ENCODE results near the gene WNT7A.

Gene WNT7A

DNA sequence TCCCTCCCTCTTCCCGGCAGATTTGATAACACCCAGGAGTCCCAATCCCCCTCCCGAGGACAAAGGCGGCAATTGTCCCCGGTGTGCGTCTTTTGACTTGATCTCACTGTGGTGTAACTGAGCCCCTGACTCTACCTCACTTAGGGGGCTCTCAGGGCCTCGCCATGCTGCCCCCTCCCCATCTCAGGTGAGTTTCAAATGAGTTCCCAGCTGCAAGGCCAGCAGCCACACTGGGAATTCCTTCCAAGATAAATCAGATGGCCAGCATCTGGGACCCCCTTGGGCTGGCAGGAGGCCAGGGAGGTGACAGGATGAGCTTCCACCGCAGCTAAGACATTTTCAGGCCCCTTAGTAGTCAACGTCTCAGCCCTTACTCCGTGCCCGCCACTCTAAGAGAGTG, 35.0 kb downstream of the WNT7A start:
- no peak for DNase-seq

DNA sequence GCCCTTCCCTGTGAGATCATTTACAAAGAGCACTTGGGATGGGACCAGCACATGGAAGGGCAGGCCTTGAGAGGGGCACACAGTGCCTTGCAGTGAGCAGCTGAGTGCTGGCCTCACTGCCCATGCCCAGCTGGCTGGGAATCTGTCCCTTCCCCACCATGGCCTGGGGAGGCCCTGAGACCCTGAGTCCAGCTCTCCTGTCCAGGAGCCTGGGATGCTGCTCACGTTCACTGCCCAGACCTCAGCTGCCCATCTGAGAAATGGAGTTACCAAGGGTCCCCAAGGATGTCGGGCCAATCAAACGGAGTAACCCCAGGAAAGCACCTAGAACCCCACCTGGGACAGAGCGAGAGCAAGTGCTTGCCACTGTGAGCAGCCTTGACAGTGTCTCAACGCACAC, 35.6 kb downstream of the WNT7A start:
- DNase-seq, result no peak

DNA sequence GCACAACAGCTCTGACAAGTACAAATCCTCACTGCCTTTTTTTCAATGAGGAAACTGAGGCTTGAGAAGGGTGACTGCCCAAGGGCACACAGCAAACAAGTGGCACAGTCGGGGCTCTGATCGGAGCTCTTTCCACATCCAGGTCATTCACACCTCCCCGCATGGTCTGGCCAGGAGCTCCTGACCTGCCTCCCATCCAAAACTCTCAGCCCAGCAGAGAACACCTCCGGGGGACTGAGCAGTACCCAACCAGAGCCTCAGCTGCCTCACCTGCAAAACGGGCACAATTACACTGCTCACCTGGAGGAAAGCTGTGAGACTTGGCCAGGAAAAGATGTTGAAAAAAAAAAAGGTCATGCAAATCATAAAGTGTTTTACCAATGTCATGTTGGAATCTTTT, 36.5 kb downstream of the WNT7A start:
- DNase-seq, result no peak

DNA sequence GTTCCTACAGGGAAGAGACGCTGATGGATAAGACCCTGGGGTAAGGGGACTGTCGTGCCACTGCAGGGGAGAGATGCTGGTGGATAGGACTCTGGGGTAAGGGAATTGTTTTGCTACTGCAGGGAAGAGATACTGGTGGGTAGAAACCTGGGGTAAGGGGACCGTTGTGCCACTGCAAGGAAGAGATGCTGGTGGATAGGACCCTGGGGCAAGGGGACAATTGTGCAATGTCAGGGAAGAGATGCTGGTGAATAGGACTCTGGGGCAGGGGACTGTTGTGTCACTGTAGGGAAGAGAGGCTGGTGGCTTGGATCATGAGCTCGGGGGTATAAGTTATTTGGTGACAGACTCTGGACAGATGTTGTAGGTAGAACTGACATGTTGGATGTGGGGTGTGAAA, 37.6 kb downstream of the WNT7A start:
- DNase-seq, result no peak

DNA sequence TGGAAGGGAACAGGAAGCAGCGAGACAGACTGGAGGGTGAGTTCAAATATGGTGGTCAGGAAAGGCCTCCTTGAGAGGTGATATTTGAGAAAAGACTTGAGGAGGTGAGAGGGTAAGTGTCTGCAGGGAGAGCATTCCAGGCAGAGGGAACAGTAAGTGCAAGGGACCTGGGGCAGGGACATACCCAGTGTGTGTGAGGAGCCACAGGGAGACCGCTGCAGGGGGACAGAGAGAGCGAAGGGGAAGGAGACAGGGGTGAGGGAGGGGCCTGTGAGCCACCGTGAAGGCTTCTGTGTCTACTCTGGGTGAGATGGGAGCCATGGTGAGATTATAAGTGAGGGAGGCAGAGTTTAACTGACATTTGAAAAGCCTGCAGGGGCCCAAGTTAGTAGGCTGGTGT, 38.0 kb downstream of the WNT7A start:
- DNase-seq, result no peak

DNA sequence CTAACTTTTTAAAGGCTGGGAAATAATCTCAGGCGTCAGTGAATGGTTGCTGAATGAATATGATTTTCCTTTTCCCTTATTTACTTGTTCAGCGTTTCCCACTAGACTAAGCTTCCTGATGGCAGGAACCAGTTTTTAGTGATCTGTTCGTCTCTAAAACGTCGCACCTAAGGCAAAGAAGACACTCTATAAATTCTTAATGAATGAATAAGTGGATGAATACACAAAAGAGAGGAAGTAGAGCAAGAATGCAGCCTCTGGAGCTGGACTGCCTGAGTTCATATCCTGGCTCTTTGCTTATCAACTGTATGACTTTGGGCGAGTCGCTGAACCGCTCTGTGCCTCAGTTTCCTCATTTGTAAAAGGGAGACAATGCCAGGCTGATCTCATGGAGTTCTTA, 38.7 kb downstream of the WNT7A start:
- no peak for DNase-seq

DNA sequence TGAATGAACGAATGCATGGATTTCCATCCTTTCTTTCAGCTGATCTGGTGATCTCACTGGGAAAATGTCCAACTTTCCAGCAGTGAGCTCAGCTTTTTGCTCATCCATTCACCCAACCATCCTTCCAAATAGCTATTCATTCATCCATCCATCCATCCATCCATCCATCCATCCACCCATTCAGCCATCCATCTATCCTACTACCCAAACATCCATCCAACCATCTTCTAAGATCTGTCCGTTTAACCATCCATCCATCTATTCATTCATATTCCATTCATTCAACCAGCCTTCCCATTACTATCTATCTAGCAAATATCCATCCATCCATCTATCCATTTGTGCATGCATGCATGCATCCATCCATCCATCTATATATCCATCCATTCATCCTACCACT, 39.4 kb downstream of the WNT7A start:
- no peak for DNase-seq

DNA sequence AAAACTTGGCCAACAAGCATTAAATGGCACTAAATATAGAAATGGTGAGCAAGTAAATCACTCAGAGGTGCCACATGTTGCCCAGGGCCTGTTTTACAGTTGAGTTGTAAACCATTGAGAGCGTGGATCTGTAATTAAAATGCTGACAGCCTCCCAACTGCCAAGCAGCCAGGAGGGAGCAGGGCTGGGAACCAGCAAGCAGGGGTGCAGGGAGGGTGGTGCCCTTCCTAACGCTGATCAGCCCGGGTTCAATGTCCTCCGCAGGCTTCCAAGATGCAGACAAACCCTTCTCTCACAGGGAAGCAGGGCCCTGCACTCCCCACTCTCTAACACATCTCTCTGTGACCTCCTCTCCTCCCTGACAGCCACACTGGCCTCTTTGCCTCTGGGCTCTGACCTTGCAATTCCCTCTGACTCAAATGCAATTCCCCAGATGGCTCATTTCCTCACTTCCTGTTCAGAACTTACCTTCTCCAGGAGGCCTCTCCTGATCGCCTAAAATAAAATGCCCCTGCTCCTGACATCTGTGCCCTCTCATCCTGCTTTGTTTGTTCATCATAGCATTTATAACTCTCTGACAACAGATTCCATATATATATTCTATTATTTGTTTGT, 40.0 kb downstream of the WNT7A start:
- DNase-seq, result no peak

DNA sequence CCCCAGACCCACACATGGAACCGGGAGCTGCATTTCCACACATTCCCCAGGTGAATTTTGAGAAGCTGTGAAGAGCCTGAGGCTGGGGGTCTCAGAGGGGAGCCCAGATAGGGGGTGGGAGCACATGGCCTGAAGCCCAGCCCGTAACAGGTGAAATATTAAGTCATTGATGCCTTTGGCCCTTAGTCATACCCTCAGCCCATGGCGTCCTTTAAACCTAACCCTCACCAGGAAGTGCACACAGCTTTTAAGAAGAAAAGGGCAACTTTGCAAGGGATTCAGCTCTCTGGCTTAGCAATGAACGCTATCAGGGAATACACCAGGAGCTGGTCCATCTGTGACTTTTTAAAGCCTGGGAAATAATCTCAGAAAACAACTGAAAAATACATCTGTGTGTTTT, 40.6 kb downstream of the WNT7A start:
- no peak for DNase-seq

DNA sequence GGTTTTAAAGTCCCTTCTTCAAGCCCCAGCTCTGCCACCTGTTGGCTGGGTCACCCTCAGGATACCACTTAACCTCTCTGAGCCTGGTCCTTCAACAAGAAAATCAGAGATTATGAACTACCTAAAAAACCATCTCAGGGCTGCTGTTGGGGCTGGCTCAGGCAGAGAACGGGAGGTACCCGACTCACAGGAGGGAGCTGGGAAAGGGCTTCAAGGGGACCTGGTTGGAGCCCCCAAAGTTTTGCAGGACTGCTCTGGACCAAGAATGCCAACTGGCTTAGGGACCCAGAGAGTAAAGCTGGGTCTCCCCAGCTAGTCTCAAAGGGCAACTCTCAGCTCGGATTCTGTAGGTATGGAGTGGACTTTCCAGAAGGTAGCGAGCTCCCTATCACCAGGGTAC, 41.5 kb downstream of the WNT7A start:
- no peak for DNase-seq

DNA sequence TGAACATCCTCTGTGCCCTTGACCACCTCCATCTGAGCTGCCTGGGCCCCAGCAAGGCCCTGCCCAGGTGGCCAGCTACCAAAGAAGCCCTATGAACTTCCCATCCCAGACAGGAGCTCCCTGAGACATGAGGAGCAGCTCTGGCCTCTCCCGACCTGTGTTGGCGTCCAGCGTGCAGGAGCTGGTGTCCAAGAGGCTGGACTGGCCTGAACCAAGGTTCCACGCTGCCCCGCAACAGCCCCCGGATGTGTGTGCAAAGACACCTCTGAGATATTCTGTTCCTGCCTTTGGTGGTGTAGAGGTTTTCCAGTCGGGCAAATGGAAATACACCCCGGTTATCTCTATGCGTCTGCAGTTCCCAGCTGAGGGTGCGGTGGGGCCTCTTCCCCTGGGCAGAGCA, 42.1 kb downstream of the WNT7A start:
- no peak for DNase-seq

DNA sequence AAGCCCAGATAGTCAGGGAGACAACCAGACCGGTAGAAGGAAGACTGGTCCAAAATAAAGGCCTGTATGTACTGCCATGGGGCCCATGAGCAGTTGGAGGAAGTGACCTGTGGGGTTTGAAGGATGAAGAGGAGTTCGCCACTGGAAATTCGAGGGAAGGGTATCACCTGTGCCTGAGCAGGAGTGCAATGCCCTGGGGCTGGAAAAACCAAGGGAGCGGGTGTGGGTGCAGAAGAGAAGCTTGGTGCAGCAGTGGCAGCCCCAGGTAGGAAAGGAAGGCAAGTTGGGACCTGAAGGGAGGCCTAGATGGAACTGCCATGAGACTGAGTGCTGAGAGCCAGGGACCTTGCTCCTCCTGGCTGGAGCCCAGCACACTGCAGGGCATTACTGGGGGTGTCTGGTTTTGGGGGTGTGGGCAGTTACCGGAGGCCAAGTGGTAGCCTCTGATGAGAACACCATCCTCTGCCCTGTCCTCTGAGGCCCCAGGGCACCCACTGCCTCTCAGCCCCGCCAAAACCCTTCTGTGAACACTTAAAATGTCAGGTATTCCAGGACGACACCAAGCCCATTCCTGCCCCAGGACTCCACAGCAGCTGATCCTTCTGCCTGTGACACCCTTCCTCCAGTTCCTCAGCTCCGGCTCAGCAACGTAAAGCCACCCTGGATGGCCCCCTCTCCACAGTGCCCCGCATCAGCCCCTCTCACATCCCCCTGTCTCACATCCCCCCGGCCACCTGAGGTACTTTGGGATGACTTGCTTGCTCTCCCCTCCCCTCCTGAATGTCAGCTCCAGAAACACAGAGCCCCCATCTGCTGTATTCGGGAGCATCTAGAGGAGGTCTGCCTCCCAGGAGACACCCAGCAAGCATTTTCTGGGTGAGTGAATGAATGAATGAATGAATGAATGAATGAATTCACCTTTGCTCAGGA, 42.9 kb downstream of the WNT7A start:
- DNase-seq, result no peak

DNA sequence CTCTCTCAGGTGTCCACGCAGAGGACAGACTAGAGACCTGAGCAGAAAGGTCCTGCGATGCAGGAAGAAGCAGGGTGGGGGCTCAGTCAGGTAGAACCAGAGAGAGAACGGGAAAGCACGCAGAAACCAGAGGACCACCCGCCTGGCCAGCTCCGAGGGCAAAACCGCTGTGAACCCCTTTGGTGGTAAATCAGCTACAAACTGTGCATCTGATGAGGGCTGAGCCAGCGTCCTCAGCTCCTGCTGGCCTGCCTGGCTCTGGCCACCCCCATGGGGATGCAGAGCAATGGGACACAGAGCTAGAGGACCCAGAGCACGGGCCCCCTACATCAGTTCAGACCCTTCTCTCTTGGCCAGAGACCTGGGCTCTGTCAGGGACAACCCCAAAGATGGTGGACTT, 44.6 kb downstream of the WNT7A start:
- no peak for DNase-seq

DNA sequence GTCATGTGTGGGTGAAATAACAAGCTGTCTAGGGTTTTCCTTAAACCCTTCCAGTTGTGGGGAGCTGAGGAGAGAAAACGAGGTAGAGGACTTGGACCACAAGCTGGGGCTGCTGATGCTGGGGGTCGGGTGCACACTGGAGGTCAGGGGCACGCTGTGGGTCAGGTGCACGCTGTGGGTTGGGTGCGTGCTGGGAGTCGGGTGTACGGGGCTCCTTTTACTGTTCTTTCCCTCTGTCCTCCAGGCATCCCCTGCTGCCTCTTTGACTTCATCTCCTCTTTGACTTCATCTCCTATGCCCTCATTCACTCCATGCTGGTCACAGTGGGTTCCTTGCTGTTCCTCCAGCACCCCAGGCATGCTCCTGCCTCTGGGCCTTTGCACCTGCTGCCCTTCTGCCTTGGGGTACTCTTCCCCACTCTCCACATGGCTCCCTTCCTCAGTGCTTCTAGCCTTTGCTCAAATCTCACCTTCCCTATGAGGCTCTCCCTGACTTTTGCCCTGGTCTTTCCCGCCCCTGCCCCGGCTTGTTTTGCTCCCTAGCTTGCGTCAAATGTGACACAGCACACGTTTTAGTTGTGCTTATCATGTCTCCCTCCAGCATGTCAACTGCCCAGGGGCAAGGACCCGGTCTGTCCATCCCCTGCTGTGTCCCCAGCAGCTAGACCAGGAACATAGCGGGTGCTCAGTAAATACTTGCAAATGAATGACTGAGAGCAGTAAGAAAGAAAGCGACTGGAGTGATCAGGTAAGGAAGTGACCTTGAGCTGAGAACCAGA, 45.4 kb downstream of the WNT7A start:
- DNase-seq, result no peak

DNA sequence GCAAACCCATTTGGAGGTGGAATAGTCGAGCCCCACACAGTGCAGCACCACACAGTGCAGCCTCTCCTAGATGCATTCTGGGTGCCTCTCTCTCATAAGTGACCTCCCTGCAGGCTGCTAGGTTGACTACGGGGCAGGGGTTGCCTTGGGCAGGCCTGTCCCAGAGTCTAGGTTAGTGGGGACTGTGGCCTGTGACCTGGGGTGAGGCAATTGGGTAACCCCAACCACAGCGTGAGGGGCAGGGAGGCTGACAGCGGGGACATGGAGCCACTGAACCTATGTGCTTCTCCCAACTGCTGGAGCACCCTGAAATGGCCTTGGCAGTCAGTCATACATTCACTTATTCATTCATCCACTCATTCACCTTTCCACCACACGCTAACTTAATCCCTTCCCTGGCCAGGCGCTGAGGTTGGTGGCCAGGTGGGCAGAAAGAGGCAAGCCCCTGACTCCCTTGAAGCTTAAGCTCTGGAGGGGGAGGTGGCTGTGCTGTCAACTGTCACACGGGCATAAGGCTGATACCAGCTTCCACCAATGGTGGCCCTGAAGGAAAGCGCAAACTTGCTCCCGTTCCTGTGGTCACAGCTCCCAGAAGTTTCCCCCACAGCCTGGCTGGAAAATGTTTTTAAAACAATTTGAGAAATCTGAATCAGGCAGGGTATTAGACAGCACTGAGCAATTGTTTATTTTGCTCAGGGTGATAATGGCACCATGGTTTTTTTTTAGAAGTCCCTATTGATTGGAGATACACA, 46.2 kb downstream of the WNT7A start:
- DNase-seq, result no peak

DNA sequence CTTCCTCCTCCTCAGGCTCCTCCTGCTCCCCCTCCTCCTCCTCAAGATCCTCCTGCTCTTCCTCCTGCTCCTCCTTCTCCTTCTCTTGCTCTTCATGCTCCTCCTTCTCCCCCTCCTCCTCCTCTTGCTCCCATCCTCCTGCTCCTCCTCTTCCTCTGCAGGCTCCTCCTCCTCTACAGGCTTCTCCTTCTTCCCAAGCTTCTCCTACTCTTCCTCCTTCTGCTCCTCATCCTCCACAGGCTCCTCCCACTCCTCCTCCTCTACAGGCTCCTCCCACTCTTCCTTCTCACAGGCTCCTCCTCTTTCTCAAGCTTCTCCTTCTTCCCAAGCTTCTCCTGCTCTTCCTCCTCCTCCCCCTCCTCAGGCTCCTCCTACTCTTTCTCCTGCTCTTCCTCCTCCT, 47.7 kb downstream of the WNT7A start:
- no peak for DNase-seq

DNA sequence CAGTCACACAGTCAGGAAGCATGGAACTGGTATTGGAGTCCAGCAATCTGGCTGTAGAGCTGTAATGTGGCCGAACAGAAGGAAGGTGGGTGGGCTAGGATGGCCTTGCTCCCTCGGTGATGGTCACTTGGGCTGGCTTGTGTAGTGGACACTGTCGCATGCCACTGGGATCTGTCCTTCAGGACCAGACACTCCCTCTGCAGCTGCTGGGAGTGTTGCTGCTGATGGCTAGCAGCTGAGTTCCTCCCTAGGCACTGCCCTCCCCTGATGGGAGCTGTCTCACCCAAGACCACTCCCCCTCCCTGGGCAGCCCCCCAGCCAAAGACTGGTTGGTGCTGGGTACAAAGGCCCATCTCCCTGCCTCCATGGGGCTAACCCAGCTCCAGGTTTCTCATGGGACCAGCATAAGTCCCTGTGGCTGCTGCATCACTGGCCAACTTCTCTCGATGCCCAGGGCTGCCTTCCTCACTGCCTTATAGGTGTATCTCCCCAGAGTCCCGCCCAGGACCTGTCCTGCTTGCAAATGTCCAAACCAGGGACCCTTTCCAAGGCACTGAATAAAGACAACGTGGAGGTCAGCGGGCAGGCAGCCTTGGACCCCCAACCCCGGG, 48.4 kb downstream of the WNT7A start:
- no peak for DNase-seq

DNA sequence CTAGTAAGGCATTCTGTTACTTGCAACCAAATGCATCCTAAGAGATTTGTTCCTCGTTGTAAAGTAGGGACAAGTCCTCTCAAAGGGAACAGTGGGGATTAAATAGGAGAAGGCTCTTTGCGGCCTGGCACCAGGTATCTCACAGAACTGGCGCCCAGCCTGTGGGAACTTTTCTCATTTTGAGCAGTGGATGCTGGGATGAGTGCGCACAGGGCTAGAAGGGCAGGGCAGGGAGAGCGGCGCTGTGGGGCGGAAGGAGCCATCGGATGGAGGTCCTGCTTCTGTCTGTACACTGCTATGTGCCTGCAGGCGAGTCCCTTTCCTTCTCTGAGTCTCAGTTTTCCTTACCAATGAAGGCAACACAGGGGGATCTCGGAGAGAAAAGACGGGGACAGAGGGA, 50.6 kb downstream of the WNT7A start:
- DNase-seq, result no peak

DNA sequence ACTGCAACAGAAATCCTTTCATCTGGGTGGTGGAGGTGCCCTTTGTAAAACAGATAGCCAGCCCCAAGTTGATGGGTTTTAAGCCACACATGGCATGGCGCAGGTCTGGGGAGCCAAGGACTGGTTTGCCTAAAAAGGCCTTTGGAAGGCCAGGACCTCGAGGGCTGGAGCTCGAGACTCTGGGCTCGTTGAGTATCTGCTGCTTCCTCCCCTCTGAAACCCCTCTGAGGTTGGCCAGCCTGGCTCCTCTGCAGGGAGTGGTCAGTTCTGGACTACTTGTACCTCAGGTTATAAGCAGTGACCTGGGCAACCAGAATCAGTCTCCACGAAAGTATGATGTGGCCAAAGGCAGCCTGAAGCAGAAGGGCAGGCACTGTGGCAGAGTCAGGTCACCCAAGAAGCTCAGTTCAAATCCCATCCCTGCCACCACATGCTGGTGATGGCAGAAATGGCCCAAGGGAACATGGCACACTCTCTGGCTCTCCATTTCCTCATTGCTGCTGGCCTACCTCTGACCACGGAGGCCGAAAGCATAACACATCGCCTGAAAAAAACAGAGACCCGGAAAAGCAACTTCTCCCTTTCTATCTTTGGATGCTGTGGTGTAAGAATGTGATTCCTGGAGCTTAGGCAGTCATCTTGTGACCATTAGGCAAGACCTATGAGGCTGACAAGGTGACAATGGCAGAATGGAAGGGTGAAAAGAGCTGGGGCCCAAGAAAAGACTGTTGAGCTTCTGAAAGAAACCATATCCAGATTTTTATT, 51.2 kb downstream of the WNT7A start:
- DNase-seq, result no peak

DNA sequence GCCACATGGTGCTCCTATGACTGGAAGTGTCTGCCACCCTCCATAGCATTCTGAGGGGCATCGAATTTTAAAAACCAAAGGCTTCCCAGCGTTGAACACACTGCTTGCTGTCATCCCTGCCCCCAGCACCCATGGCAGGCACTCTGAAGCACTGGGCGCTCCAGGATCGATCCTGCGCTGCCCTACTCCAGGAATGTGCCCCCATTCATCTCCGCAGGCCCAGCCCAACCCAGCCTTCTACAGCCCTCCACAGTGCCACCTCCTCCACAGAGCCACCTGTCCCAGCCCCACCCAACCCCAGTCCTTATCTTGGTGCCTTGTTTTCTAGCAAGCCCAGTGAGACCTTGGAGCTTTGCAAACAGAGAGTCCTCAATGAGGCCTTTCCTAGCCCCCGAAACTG, 52.2 kb downstream of the WNT7A start:
- no peak for DNase-seq

DNA sequence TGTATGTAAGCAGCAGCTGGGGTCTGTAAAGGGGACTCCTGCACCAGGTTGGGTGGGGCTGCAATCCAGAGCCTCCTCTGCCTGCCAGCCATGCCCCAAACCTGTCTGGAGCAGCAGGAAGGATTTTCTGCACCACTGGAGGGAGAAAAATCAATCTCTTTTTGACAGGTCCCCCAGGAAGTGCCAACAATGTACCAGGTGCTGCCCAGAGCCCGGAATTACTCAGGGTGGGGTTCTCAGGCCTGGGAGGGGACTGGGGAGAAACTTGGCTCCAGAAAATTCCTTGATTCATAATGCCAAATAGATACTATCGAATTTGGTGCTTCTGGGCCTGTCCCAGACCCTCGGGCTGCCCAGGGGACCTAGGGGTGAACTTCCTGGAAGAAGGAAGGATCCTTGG, 52.6 kb downstream of the WNT7A start:
- no peak for DNase-seq

DNA sequence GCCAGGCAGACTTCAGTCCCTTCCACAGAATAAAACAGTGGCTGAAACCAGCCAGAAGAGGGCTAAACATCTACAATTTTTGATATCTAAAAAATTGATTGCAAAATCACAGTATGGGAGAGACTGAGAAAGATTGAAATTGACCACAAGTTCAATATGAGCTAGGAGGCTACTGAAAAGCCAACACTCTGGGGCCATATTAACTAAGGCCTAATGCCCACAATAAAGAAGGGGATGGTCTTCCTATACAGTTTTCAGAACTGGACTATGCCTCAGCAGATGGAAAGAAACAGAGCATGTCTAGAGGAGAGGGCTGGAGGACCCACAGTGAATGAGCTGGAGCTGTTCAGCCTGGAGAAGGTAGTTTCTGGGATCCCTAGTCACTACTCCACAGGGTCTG, 53.2 kb downstream of the WNT7A start:
- DNase-seq, result no peak
